Measurements from ENCODE around the gene ARMC8.

Gene ARMC8

DNA sequence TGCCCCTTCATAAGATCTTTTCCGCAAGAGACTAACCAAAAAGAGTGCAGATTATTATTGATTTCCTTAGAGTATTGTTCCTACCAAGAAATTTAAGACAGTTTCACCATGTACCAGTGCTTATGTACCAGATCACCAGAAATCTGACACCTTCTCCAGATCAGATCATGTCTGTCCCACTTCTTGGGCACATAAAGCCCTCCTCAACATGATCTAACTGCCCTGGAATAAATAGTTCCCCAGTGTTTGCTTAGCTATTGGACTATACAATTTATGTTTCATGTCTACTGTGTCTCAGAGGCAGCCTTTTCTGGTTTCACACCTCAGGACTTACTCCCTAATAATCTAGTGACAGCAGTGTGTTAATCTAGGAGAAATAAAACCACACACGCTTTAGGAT is 95.7 kb downstream of the ARMC8 start:
- TF ChIP-seq, protein P1, sequence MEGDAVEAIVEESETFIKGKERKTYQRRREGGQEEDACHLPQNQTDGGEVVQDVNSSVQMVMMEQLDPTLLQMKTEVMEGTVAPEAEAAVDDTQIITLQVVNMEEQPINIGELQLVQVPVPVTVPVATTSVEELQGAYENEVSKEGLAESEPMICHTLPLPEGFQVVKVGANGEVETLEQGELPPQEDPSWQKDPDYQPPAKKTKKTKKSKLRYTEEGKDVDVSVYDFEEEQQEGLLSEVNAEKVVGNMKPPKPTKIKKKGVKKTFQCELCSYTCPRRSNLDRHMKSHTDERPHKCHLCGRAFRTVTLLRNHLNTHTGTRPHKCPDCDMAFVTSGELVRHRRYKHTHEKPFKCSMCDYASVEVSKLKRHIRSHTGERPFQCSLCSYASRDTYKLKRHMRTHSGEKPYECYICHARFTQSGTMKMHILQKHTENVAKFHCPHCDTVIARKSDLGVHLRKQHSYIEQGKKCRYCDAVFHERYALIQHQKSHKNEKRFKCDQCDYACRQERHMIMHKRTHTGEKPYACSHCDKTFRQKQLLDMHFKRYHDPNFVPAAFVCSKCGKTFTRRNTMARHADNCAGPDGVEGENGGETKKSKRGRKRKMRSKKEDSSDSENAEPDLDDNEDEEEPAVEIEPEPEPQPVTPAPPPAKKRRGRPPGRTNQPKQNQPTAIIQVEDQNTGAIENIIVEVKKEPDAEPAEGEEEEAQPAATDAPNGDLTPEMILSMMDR (IDR thresholded peaks at IDR 0.05; ENCODE audit: low read depth, low read length): no peak
- DNase-seq (ENCODE audit: extremely low read depth, low read depth): no peak

GRCh38 chr3:138284079-138284478 is 97.0 kb downstream of the ARMC8 start:
- no peak for DNase-seq (ENCODE audit: extremely low read depth, low read depth)
- TF ChIP-seq, protein P1 (IDR thresholded peaks at IDR 0.05; ENCODE audit: low read depth, low read length): no peak

DNA sequence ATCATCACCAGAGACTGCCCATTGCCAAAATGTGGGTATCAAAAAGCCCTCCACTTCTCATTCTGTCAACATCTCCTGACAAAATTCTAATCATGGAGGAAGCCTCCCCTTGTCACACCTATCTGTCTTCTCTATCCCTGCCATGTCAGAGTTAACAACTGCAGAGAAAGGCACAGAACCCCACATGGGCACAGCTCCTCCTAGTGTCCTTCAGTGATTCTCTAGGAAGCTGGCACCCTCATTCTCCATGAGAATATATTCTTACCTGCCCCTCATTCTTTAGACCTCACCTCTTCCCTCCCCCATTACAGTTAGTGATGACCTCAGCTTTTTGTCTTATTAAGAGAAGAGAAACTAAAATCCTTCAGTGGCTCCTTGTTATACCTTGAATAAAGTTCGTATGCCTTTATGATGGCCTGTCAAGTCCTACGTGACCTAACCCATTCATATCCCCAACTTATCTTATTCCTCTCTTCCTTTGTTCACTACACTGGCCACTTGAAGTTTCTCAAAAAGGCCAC is 97.9 kb downstream of the ARMC8 start:
- no peak for DNase-seq (ENCODE audit: extremely low read depth, low read depth)
- TF ChIP-seq, protein P1 (IDR thresholded peaks at IDR 0.05; ENCODE audit: low read depth, low read length): no peak; the same call in 1 of the 2 replicates

GRCh38 chr3:138289260-138289659 is 102.2 kb downstream of the ARMC8 start:
- TF ChIP-seq, protein P1 (IDR thresholded peaks at IDR 0.05; ENCODE audit: low read depth, low read length): no peak
- no peak for DNase-seq (ENCODE audit: extremely low read depth, low read depth)

- DNase-seq (ENCODE audit: extremely low read depth, low read depth): no peak
- TF ChIP-seq, protein P1 (IDR thresholded peaks at IDR 0.05; ENCODE audit: low read depth, low read length): no peak
Measured at GRCh38 chr3:138289701-138290100, 102.6 kb downstream of the ARMC8 start.

DNA sequence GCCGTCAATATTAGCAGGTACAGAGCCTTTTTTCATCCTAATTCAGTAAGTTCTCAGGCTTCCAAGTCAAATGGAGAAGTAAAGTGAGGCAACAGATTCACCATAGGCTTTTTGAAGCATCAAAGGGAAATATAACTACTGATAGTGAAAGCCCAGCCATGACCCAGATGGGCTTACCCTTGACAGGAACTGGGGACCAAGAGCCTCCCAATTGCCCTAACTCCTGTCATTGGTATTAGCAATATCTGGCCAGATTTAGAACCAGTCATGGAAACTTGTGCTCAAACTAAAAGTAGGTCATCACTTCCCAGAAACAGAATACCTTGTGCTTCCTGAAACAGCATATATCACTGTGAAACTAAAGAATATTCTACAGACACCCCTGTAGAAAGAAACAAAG is 109.5 kb downstream of the ARMC8 start:
- TF ChIP-seq, protein P1 (IDR thresholded peaks at IDR 0.05; ENCODE audit: low read depth, low read length): no peak
- no peak for DNase-seq (ENCODE audit: extremely low read depth, low read depth)

DNA sequence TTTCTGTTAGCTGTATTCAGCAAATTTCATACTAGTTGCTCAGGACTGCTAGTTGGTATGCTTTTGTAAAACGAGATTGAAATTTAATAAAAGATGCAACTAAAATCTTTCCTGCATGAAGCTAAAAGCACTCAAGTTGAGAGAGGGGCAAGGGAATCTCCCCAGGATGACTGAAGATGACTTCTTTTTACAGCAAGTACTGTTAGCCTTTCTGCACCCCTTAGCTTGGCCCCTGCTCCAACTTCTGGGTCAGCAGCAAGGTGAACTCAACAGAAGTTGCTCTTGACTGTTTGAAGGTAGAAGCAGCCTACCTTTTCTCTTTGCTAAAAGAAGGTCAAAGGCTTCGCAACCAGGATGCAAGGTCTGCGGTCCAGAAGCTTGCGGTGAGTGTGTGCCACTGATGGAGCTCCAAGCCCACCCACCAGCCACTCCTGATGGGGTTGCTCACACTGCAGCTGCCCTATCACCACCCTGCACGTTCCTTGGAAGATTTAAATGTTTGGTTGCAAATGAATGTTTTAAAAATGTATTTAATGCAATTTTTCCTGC is 110.0 kb downstream of the ARMC8 start:
- no peak for DNase-seq (ENCODE audit: extremely low read depth, low read depth)
- TF ChIP-seq, protein P1 (IDR thresholded peaks at IDR 0.05; ENCODE audit: low read depth, low read length): no peak

All from AG09319 (cell line).